WTC11 (cell line): Measurements from ENCODE around the gene PFKP.

Experiments used
- ARID4B ChIP-seq: sonication (generic); formaldehyde crosslinking; IDR thresholded peaks from 2 replicates; pipeline ENCODE4 v1.8.0; 2023; ENCODE audit warnings: missing genetic modification reagents, mild to moderate bottlenecking, borderline replicate concordance
- ATF3 ChIP-seq: sonication (generic); formaldehyde crosslinking; conservative IDR thresholded peaks from 2 replicates; pipeline ENCODE4 v1.8.1; 2022; ENCODE audit warnings: mild to moderate bottlenecking, missing genetic modification reagents
- CTCF ChIP-seq: fragments of 200-600 bp; IDR thresholded peaks from 2 replicates; pipeline ENCODE4 v1.8.0; 2022; ENCODE audit warnings: antibody characterized with exemption
- FOXP1 ChIP-seq: sonication (generic); formaldehyde crosslinking; IDR thresholded peaks from 2 replicates; pipeline ENCODE4 v1.8.0; 2022; ENCODE audit warnings: missing genetic modification reagents, mild to moderate bottlenecking, moderate library complexity, borderline replicate concordance
- FOXP4 ChIP-seq: sonication (generic); formaldehyde crosslinking; IDR thresholded peaks from 2 replicates; pipeline ENCODE4 v1.8.0; 2022; ENCODE audit warnings: mild to moderate bottlenecking, missing genetic modification reagents
- JUN ChIP-seq: sonication (generic); formaldehyde crosslinking; IDR thresholded peaks from 2 replicates; pipeline ENCODE4 v1.8.0; 2023; ENCODE audit warnings: mild to moderate bottlenecking, missing genetic modification reagents
- MYBL2 ChIP-seq: sonication (generic); formaldehyde crosslinking; IDR thresholded peaks from 2 replicates; pipeline ENCODE4 v1.8.1; 2023; ENCODE audit warnings: mild to moderate bottlenecking, moderate library complexity, missing genetic modification reagents

GRCh38 chr10:3102720-3103427 lies 35.5 kb downstream of the PFKP start:
- TF ChIP-seq CTCF (no peak), MYBL2 (CRISPR knock-in tag) (no peak), FOXP1 (no peak), ARID4B (CRISPR knock-in tag) (no peak), ATF3 (CRISPR knock-in tag) (no peak), JUN (CRISPR knock-in tag) (no peak), FOXP4 (no peak)
